GM12878 (cell line): Measurements from ENCODE around the gene RAP1GAP2. TPM values are rescaled to one million over a fixed set of nuclear protein-coding genes. Genes with fewer than 3 reads are reported as not detected.

ENCODE experiments used
- ATAC-seq: fragments of 200-7000 bp; cut with Tn5 transposase; 3 replicates; pipeline ENCODE4 v1.9.1; 2020; ENCODE audit warnings: mild to moderate bottlenecking, moderate library complexity
- BruUV-seq: library from RNA; stranded (reverse); fragments of 400-500 nt; replicated peaks from 2 replicates; lab custom pipeline; 2021; lab: Mats Ljungman, UMichigan
- CTCF ChIA-PET: fragments of 300-600 bp; sonication (Branson Sonifier 250); formaldehyde crosslinking; extraction: SDS; loops from one replicate; lab custom pipeline; 2021; ENCODE audit warnings: inconsistent platforms; lab: Yijun Ruan, JAX
- POLR2A ChIA-PET: fragments of 350-600 bp; formaldehyde crosslinking; extraction: SDS; loops from one replicate; lab custom pipeline; 2021; ENCODE audit warnings: inconsistent platforms; lab: Charles Lee
- RAD21 ChIA-PET: fragments of 300-600 bp; sonication (Branson Sonifier 250); formaldehyde crosslinking; loops from one replicate; lab custom pipeline; 2023; ENCODE audit warnings: antibody characterized with exemption; ENCODE audit not compliant: unreplicated experiment; lab: Charles Lee
- SMC1A ChIA-PET: fragments of 300-600 bp; sonication (Branson Sonifier 250); formaldehyde crosslinking; loops from one replicate; lab custom pipeline; 2023; ENCODE audit not compliant: unreplicated experiment, uncharacterized antibody; lab: Charles Lee
- DNase-seq: peaks from one replicate; pipeline ENCODE4 v3.0.0-alpha.2; 2011; ENCODE audit warnings: low read depth, low spot score
- FAIRE-seq: peaks from 3 replicates; lab custom pipeline; 2011; peaks lifted over from hg19 to GRCh38; lab: Jason Lieb, UNC
- H2AFZ ChIP-seq: 2 replicates; pipeline ENCODE4 v1.6.0; 2011; ENCODE audit warnings: low read depth, low read length, control low read depth; ENCODE audit not compliant: control insufficient read depth
- H3K27ac ChIP-seq: 2 replicates; pipeline ENCODE4 v1.5.1; 2011; ENCODE audit warnings: control low read depth; ENCODE audit not compliant: control insufficient read depth, insufficient read depth
- H3K27me3 ChIP-seq, 2 experiments: replicated peaks in 1 of 2; 2 replicates each; pipeline versions ENCODE4 v1.6.0 to v1.6.1; 2011; ENCODE audit warnings: low read length in 1 of 2; ENCODE audit not compliant: control insufficient read depth in 2 of 2, insufficient read depth in 2 of 2
- H3K36me3 ChIP-seq, 2 experiments: 2 replicates each; pipeline ENCODE4 v1.5.1; 2011; ENCODE audit warnings: low read length in 1 of 2; ENCODE audit not compliant: control insufficient read depth in 2 of 2, insufficient read depth in 2 of 2
- H3K4me1 ChIP-seq: 2 replicates; pipeline ENCODE4 v1.6.1; 2011; ENCODE audit warnings: mild to moderate bottlenecking, low read length, moderate library complexity, mixed read lengths; ENCODE audit not compliant: control insufficient read depth, insufficient read depth
- H3K4me2 ChIP-seq: 2 replicates; pipeline ENCODE4 v1.6.0; 2011; ENCODE audit warnings: control low read depth; ENCODE audit not compliant: control insufficient read depth, insufficient read depth
- H3K4me3 ChIP-seq: fragments of 200-600 bp; sonication (generic); 2 replicates; pipeline ENCODE4 v1.5.1; 2016
- H3K79me2 ChIP-seq: 2 replicates; pipeline ENCODE4 v1.6.0; 2011; ENCODE audit warnings: low read length; ENCODE audit not compliant: control insufficient read depth, insufficient read depth
- H3K9ac ChIP-seq: 2 replicates; pipeline ENCODE4 v1.8.0; 2011; ENCODE audit warnings: low read length, control low read depth, mixed read lengths; ENCODE audit not compliant: control insufficient read depth, insufficient read depth
- H3K9me3 ChIP-seq: replicated peaks from 3 replicates; pipeline ENCODE4 v1.5.1; 2011; ENCODE audit warnings: mild to moderate bottlenecking, low read length; ENCODE audit not compliant: control insufficient read depth, insufficient read depth
- H4K20me1 ChIP-seq: 2 replicates; pipeline ENCODE4 v1.6.0; 2011; ENCODE audit not compliant: control insufficient read depth, insufficient read depth
- CEBPB ChIP-seq, 2 experiments: fragments of 150-350 bp in 1 of 2; IDR thresholded peaks; 2 replicates each; pipeline ENCODE4 v1.6.1; 2012 to 2014; ENCODE audit warnings: low read depth in 2 of 2, low read length in 2 of 2, borderline replicate concordance in 1 of 2, inconsistent platforms in 1 of 2
- CREB1 ChIP-seq: IDR thresholded peaks from 2 replicates; pipeline ENCODE4 v1.6.1; 2012; ENCODE audit warnings: low read depth, mild to moderate bottlenecking, inconsistent platforms
- EGR1 ChIP-seq, 2 experiments: IDR thresholded peaks; 1 replicate in 1 of 2; 2 replicates in 1 of 2; pipeline ENCODE4 v1.6.1; 2011 to 2012; ENCODE audit warnings: low read depth in 2 of 2, low read length in 2 of 2, borderline replicate concordance in 1 of 2, mild to moderate bottlenecking in 1 of 2, moderate library complexity in 1 of 2
- EP300 ChIP-seq, 2 experiments: fragments of 150-350 bp in 1 of 2; IDR thresholded peaks; 2 replicates each; pipeline ENCODE4 v1.6.1; 2011 to 2012; ENCODE audit warnings: low read depth in 2 of 2, low read length in 2 of 2, borderline replicate concordance in 1 of 2, improper control_type of control experiment in 1 of 2, inconsistent platforms in 1 of 2; ENCODE audit not compliant: control insufficient read depth in 1 of 2
- KDM1A ChIP-seq: fragments of 200-600 bp; sonication (generic); IDR thresholded peaks from 2 replicates; pipeline ENCODE4 v1.6.1; 2016; ENCODE audit warnings: borderline replicate concordance
- MXI1 ChIP-seq: fragments of 150-350 bp; IDR thresholded peaks from 2 replicates; pipeline ENCODE4 v1.6.1; 2011; ENCODE audit warnings: low read depth, mild to moderate bottlenecking, inconsistent platforms, low read length, improper control_type of control experiment
- STAT3 ChIP-seq: IDR thresholded peaks from 2 replicates; pipeline ENCODE4 v1.6.1; 2011; ENCODE audit warnings: low read depth, low read length, improper control_type of control experiment
- WGBS: methylation state at CpG from one replicate; pipeline ENCODE4 v1.1.6; 2016; ENCODE audit warnings: low lambda C conversion rate; ENCODE audit not compliant: insufficient replicate concordance, insufficient coverage; ENCODE audit errors: missing lambda C conversion rate; 5-methylcytosine and 5-hydroxymethylcytosine counted together
- in situ Hi-C: fragments of 300-500 bp; cut with MboI; formaldehyde crosslinking; loops from 9 replicates; pipeline ENCODE4 v1.14.3; 2018; ENCODE audit warnings: mixed read lengths
- intact Hi-C: fragments of 100-400 bp; cut with micrococcal nuclease; formaldehyde crosslinking; loops from one replicate; pipeline ENCODE4 v1.14.2; 2022; ENCODE audit not compliant: unreplicated experiment
- polyA plus RNA-seq, 11 experiments: library from polyadenylated mRNA; depleted of rRNA in 4 of 11; unstranded in 6 of 11; stranded (reverse) in 5 of 11; fragments of >200 nt; fragmentation: Nextera tagmentation in 4 of 11; fragmentation: Illumina TruSeq in 1 of 11; extraction: Ambion mirVana in 4 of 11; extraction: Trizol in 1 of 11; gene quantifications; 1 replicate in 1 of 11; 2 replicates in 10 of 11; pipeline versions ENCODE4 v1.2.1 to v1.2.3, GENCODE V29; 2011 to 2016; ENCODE audit warnings: inconsistent platforms in 2 of 11, missing spikeins in 2 of 11, low read depth in 1 of 11
- total RNA-seq, 4 experiments: library from RNA; depleted of rRNA in 3 of 4; stranded (reverse); fragments of >200 nt in 3 of 4; fragmentation: Illumina TruSeq in 1 of 4; extraction: Trizol in 1 of 4; gene quantifications; 2 replicates each; pipeline versions ENCODE4 v1.2.1 to v1.2.3, GENCODE V29; 2013 to 2021

RAP1GAP2 gene
- total and polyA plus RNA-seq, 10 of the 15 experiments (the other 5 are each of a cell fraction or from before 2014, with no cell fraction given): 0.03 to 0.95 (median 0.49) TPM; not detected in 2

- no peaks in the 10 kb centered on the region for H4K20me1 ChIP-seq
- H2AFZ ChIP-seq: no peak overlapping the region
- ChIA-PET CTCF (no interaction called here), POLR2A (no interaction called here), SMC1A (no interaction called here), RAD21 (no interaction called here)
- H3K36me3 ChIP-seq: no peaks in the 10 kb centered on the region
- H3K27ac ChIP-seq: no peak overlapping the region
- no peaks in the 10 kb centered on the region for H3K27me3 ChIP-seq
- 61% methylated on average over 14 of the region's 14 CpGs for WGBS
- no TSS peak for BruUV-seq
- ATAC-seq (no peak), DNase-seq (no peak), FAIRE-seq (no peak)
- in situ Hi-C loops (no loop called here), intact Hi-C loops (no loop called here)
- no peak for TF ChIP-seq KDM1A
- TF ChIP-seq STAT3: no peak
- no peaks in the 10 kb centered on the region for H3K79me2 ChIP-seq
- no peak overlapping the region for H3K9ac ChIP-seq
- no peaks in the 10 kb centered on the region for H3K9me3 ChIP-seq
- H3K4me2 ChIP-seq: no peak overlapping the region
- no peak overlapping the region for H3K4me3 ChIP-seq
- no peaks in the 10 kb centered on the region for H3K4me1 ChIP-seq
These were observed 7.1 kb downstream of the RAP1GAP2 start for GRCh38 chr17:2803386-2803785.

- ChIA-PET CTCF (no interaction called here), RAD21 (no interaction called here), POLR2A (no interaction called here), SMC1A (no interaction called here)
- WGBS: 14% methylated on average over 4 of the region's 4 CpGs
- Histone ChIP-seq H3K27me3 (no peaks in the 10 kb centered on the region), H3K4me2 (no peak overlapping the region), H3K79me2 (no peaks in the 10 kb centered on the region), H3K9ac (no peak overlapping the region), H3K36me3 (no peaks in the 10 kb centered on the region), H3K4me1 (no peaks in the 10 kb centered on the region), H3K4me3 (no peak overlapping the region), H2AFZ (no peak overlapping the region), H3K9me3 (no peaks in the 10 kb centered on the region), H4K20me1 (no peaks in the 10 kb centered on the region), H3K27ac (no peak overlapping the region)
- intact Hi-C loops (no loop called here), in situ Hi-C loops (no loop called here)
- no TSS peak for BruUV-seq
- FAIRE-seq (no peak), DNase-seq (no peak), ATAC-seq (no peak)
- TF ChIP-seq EGR1 (IDR thresholded peaks at IDR 0.05; ENCODE audit: borderline replicate concordance in 1 of 2, low read depth in 2 of 2, low read length in 2 of 2): no peak
- no peak for TF ChIP-seq MXI1
- no peak for TF ChIP-seq EP300 (IDR thresholded peaks at IDR 0.05; ENCODE audit: borderline replicate concordance in 1 of 2, control insufficient read depth in 1 of 2, low read depth in 2 of 2, low read length in 2 of 2)
- TF ChIP-seq CEBPB (IDR thresholded peaks at IDR 0.05; ENCODE audit: borderline replicate concordance in 1 of 2, low read depth in 2 of 2, low read length in 2 of 2): no peak
- TF ChIP-seq CREB1: no peak
These were observed 7.7 kb downstream of the RAP1GAP2 start for GRCh38 chr17:2803971-2804370.
